ENCODE results near the gene KCNAB1. TPM values are rescaled to one million over a fixed set of nuclear protein-coding genes. Genes with fewer than 3 reads are reported as not detected.

The KCNAB1 gene
- total and polyA plus RNA-seq, 2 donors (not counting 1 experiment from before 2014, with no cell fraction given): not detected

- H3K4me1 Mint-ChIP-seq: no peaks in the 10 kb centered on the region
- H3K27ac Mint-ChIP-seq: no peak overlapping the region
- peaks cover 23% of the 10 kb centered on the region for H3K27me3 Mint-ChIP-seq
- Histone ChIP-seq H3K27ac (ENCODE audit: low read length in 2 of 2) (no peak overlapping the region), H3K9me3 (ENCODE audit: control extremely low read depth in 1 of 3, control insufficient read depth in 2 of 3, insufficient read depth in 1 of 3, low read length in 2 of 3) (no peaks in the 10 kb centered on the region), H3K4me1 (ENCODE audit: control insufficient read depth in 2 of 2, insufficient read depth in 2 of 2, low read length in 2 of 2) (no peaks in the 10 kb centered on the region), H3K4me2 (replicated peaks; ENCODE audit: low read depth, low read length, poor library complexity, severe bottlenecking) (no peak overlapping the region), H3K36me3 (replicated peaks in 1 of 2; ENCODE audit: control extremely low read depth in 1 of 2, control insufficient read depth in 1 of 2, extremely low read depth in 1 of 2, insufficient read depth in 2 of 2, low read length in 1 of 2) (no peaks in the 10 kb centered on the region), H4K20me1 (ENCODE audit: control insufficient read depth, insufficient read depth, low read length, poor library complexity, severe bottlenecking) (no peaks in the 10 kb centered on the region), H2AFZ (ENCODE audit: insufficient read depth, low read depth, low read length, poor library complexity, severe bottlenecking) (no peak overlapping the region), H3K4me3 (ENCODE audit: control extremely low read depth in 1 of 5, extremely low read depth in 1 of 5, insufficient read depth in 1 of 5, low read depth in 2 of 5, low read length in 4 of 5) (no peak overlapping the region), H3K79me2 (ENCODE audit: control insufficient read depth, insufficient read depth, low read length) (no peaks in the 10 kb centered on the region), H3K27me3 (replicated peaks in 1 of 4; ENCODE audit: control extremely low read depth in 1 of 4, control insufficient read depth in 3 of 4, insufficient read depth in 4 of 4, low read length in 3 of 4) (no peaks in the 10 kb centered on the region), H3K9ac (ENCODE audit: low read length) (no peak overlapping the region)
- H3K4me3 Mint-ChIP-seq: no peak overlapping the region
- WGBS (ENCODE audit: insufficient coverage): 87% methylated on average over 3 of the region's 4 CpGs
- ChIA-PET POLR2A (no interaction called here), CTCF (interaction anchor here (1.3 kb wide), 1 partner anchor 30 kb away, joined by 3 read pairs; no protein-coding TSS in a partner anchor)
- intact Hi-C loops (cut with micrococcal nuclease): no loop called here
- TF ChIP-seq CTCF (IDR thresholded peaks at IDR 0.05) (no peak), EZH2 (IDR thresholded peaks at IDR 0.05; ENCODE audit: borderline replicate concordance, insufficient read depth, low read depth, low read length, poor library complexity, severe bottlenecking) (no peak)
- ATAC-seq (ENCODE audit: low read depth) (no peak), DNase-seq (no peak)
- no peaks in the 10 kb centered on the region for H3K9me3 Mint-ChIP-seq (ENCODE audit: insufficient read depth)
Observed at GRCh38 chr3:156311431-156311830, 191.1 kb downstream of the KCNAB1 start.

DNA sequence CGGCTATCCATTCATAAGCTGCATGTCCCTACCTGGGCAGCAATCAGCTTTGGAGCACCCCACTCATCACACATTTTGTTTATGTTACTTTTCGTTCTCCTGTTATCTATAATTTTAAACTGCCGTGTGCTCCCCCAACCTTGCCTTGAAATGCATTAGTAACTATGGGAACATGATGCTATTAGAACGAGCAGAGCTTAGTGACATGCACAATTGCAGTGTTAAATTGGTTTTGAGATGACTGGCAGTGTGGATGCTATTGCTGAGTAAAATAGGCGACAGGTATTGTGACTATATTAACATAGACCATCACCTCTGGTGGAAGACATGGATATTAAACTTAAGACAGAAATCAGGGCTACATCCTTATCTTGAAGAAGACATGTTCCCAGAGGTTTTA lies 191.6 kb downstream of the KCNAB1 start:
- no peak for TF ChIP-seq CTCF (IDR thresholded peaks at IDR 0.05)
- Histone ChIP-seq H3K9ac (ENCODE audit: low read length) (no peak overlapping the region), H3K4me3 (ENCODE audit: control extremely low read depth in 1 of 5, extremely low read depth in 1 of 5, insufficient read depth in 1 of 5, low read depth in 2 of 5, low read length in 4 of 5) (no peak overlapping the region), H3K9me3 (ENCODE audit: control extremely low read depth in 1 of 3, control insufficient read depth in 2 of 3, insufficient read depth in 1 of 3, low read length in 2 of 3) (no peaks in the 10 kb centered on the region), H3K4me2 (replicated peaks; ENCODE audit: low read depth, low read length, poor library complexity, severe bottlenecking) (no peak overlapping the region), H3K36me3 (replicated peaks in 1 of 2; ENCODE audit: control extremely low read depth in 1 of 2, control insufficient read depth in 1 of 2, extremely low read depth in 1 of 2, insufficient read depth in 2 of 2, low read length in 1 of 2) (no peaks in the 10 kb centered on the region), H3K27ac (ENCODE audit: low read length in 2 of 2) (no peak overlapping the region), H3K27me3 (replicated peaks in 1 of 4; ENCODE audit: control extremely low read depth in 1 of 4, control insufficient read depth in 3 of 4, insufficient read depth in 4 of 4, low read length in 3 of 4) (no peaks in the 10 kb centered on the region), H3K79me2 (ENCODE audit: control insufficient read depth, insufficient read depth, low read length) (no peaks in the 10 kb centered on the region), H2AFZ (ENCODE audit: insufficient read depth, low read depth, low read length, poor library complexity, severe bottlenecking) (no peak overlapping the region), H3K4me1 (ENCODE audit: control insufficient read depth in 2 of 2, insufficient read depth in 2 of 2, low read length in 2 of 2) (no peaks in the 10 kb centered on the region), H4K20me1 (ENCODE audit: control insufficient read depth, insufficient read depth, low read length, poor library complexity, severe bottlenecking) (no peaks in the 10 kb centered on the region)
- no peak overlapping the region for H3K4me3 Mint-ChIP-seq
- ATAC-seq (ENCODE audit: low read depth): no peak
- H3K4me1 Mint-ChIP-seq: no peaks in the 10 kb centered on the region
- intact Hi-C loops (cut with micrococcal nuclease): no loop called here
- no CpG with 5 or more reads among the region's 5 CpGs for WGBS (ENCODE audit: insufficient coverage)
- POLR2A ChIA-PET: no interaction called here
- H3K27me3 Mint-ChIP-seq: peaks cover 23% of the 10 kb centered on the region
- H3K9me3 Mint-ChIP-seq (ENCODE audit: insufficient read depth): no peaks in the 10 kb centered on the region
- CTCF ChIA-PET: interaction anchor here (1.3 kb wide), 1 partner anchor 30 kb away, joined by 3 read pairs; no protein-coding TSS in a partner anchor
- H3K27ac Mint-ChIP-seq: no peak overlapping the region
- no peak for DNase-seq

Data from B cell (primary cell).